A673 (cell line): ENCODE data around the gene GSE1.

Experiments used
- CTCF ChIP-seq: fragments of 300-800, 200-600 bp; sonication (generic); conservative IDR thresholded peaks from 2 replicates; pipeline ENCODE4 v1.5.1; 2017; ENCODE audit warnings: low read depth, mild to moderate bottlenecking, antibody characterized with exemption, low read length, moderate library complexity, mixed read lengths
- EZH2 ChIP-seq: fragments of 200-600 bp; sonication (generic); IDR thresholded peaks from 2 replicates; pipeline ENCODE4 v1.6.1; 2017; ENCODE audit warnings: borderline replicate concordance, low read depth, mild to moderate bottlenecking, mixed read lengths, antibody characterized with exemption, low read length; ENCODE audit not compliant: poor library complexity, severe bottlenecking

GRCh38 chr16:85676466-85676865, 63.3 kb downstream of the GSE1 start:
- TF ChIP-seq CTCF: no peak
- no peak for TF ChIP-seq EZH2
